Fibroblast of skin of right biceps (primary cell): ENCODE measurements around the gene ARHGEF7.

Experiments used
- DNase-seq: peaks from one replicate; pipeline ENCODE4 v3.0.0-alpha.2; 2013

ARHGEF7 gene

GRCh38 chr13:111315347-111315995, 200.4 kb downstream of the ARHGEF7 start:
- peak; percentile 13 for DNase-seq

DNA sequence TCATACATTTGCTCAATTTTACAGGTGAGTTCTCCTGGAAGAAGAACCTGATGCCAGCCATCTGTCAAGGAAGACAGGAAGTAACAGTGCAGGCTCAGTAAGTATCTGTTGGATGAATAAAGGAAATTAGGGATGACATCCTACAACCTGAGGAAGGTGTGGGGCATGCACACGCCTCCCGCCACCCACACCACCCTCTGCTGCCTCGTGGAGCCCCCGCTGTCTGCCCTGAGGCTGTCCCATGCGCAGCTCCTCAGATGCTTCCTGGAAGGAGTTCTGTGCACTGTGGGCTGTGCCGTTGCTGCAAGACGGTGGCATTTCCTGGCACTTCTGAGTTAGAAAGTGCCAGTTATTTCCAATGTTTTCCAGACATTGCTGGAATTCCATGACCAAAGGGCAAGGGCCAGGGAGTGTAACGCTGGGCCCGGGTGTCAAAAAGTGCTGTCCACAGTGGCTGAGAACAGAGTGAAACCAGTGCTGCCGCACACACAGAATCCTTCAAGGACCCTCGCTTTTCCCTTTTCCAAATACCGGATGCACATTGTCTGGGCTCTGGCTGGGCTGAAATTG, 201.1 kb downstream of the ARHGEF7 start:
- no peak for DNase-seq

DNA sequence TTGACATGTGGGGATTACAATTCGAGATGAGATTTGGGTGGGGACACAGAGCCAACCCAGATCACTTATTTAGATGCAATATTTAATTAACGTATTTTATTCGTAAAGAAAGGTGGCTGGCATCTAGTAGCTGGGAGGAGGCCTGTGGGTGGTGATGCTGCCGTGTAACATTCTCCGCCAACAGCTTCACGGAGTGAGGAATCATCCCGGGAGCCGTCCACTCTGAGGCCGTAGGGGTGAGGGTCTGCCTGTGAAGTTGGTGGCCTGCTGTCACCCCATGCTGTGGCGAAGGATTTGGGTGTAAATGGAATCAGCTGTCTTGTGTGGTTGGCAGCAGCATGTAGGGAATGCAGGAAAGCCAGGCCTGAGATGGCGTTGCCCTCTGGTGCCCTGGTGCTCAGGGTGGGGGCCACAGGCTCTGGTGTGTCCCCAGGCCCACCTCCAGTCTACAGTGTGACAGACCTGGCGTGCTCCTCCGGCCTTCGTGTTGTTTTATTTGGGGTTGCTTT, 202.0 kb downstream of the ARHGEF7 start:
- DNase-seq, result no peak

DNA sequence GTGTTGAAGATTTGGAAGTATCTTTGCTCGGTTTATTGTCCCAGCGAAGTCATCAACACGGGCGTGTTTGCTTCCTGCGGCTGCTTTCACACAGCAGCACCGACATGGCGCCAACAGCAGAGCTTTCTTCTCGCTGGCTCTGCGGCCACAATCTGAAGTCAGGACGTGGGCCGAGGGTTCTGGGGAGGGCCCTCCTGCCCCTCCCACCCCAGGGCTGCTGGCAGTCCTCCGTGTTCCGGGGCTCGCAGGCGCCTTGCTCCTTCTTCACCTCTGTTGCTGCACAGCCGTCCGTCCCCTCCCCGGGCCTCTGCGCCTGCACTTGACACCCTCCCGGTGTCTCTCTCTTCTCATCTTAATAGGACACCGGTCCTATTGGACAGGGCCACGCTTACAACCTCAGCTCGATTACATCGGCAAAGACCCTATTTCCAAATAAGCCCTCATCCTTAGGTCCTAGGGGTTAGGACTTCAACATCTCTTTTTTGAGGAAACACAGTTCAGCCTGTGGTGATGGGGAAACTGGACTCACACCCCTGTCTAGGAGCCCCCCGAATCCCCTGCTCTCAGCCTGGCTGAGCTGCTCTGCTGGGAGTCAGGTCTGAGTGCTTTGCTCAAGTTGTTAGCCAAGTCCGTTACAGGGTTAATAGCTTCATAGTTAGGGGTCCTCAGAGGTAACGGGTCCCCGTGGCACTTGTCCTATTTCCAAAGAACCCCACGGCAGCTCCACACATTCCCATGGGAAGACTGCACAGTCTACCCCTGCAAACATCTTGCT, 202.6 kb downstream of the ARHGEF7 start:
- no peak for DNase-seq

GRCh38 chr13:111318386-111318785, 203.3 kb downstream of the ARHGEF7 start:
- DNase-seq, result no peak

GRCh38 chr13:111319521-111319920, 204.4 kb downstream of the ARHGEF7 start:
- DNase-seq, result no peak

DNA sequence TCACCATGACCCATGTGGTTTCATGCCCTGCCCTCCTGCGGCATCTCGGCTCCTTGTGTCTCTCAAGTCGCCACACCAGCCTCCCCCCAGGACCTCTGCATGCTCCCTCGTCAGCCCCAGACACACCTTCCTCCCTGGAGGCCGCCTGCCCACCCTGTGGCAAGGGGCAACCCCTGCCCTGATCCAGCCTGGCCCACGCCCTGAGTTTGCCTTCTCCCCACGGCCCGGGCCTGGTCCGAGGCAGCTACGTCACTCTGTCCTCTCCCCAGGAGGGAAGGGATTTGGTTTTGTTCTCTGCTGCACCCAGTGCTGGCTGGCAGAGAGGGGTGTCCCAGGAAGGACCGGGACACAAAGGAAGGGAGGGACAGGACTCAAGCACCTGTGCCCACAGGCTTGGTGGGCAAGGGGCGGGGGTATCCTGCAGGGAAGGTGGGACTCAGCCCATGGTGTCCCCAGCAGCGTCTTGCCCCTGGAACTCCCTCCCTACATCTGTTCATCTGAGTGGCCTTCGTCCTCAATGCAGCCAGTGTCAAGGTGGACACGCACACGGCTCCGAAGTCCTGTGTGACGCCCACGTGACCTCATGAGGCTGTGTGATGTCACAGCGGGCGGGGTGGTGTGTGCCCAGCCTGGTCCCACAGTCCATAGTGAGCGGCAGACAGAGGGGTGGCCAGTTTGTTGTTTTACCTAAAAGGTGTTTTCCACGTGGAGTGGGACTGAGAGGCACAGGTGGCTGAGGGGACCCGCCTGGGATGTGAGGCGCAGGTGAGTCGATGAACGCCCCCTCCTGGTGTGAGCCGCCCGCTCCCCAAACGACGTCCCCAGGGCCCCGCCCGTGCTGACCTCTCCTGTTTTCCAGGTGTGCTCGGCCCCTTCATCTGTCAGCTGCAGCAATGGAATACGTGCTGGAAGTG, 205.1 kb downstream of the ARHGEF7 start, which contains the start of gene TEX29:
Gene TEX29 (plus strand): TSS at position 645 of the 914 bp plus-strand sequence. CDS start 249 bp downstream, at position 894.
- no peak for DNase-seq

DNA sequence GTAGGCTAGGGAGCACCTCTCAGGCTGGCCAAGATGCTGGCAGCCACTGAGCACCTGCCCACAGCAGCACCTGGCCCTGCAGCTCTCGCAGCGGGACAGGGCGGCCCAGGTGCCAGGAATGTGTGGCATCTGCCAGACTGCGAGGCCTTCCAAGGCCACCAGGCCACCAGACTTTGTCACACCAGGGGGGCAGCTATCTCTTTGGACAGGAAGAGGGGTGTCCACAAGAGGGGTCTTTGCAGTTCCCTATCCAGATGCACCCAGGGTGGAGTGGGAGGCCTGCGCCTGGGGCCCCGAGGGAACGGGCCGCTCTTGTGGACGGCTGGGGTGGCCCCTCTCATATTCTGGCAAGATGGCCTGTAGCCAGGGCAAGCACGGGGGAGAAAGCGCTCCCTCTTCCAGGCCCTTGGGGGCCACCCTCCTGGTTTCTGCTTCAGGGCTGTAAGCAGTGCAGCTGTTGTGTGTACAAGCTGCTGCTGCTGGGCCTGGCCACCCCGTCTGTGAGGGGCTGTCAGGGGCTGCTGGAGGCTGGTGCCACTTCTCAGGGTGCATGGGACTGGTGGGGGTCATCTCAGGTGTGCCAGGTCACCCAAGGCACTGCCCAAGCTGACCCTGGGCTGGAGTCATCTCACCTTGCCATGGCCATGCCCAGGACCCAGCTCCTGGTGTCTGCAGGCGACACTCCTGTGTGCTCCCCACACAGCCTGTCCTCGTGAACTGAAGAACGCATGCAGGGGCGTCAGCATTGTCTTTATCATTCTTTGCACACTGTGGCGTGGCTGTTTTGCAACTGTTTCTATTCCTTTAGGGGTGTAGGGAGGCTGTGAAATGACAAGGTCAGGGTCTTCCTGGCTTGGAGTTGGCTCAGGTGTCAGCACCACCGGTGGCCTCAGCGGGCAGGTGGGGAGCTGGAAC, 207.1 kb downstream of the ARHGEF7 start:
- no peak for DNase-seq

- DNase-seq, result no peak
Observed at GRCh38 chr13:111322916-111323331, 207.8 kb downstream of the ARHGEF7 start.

GRCh38 chr13:111323549-111323948, 208.4 kb downstream of the ARHGEF7 start:
- no peak for DNase-seq

DNA sequence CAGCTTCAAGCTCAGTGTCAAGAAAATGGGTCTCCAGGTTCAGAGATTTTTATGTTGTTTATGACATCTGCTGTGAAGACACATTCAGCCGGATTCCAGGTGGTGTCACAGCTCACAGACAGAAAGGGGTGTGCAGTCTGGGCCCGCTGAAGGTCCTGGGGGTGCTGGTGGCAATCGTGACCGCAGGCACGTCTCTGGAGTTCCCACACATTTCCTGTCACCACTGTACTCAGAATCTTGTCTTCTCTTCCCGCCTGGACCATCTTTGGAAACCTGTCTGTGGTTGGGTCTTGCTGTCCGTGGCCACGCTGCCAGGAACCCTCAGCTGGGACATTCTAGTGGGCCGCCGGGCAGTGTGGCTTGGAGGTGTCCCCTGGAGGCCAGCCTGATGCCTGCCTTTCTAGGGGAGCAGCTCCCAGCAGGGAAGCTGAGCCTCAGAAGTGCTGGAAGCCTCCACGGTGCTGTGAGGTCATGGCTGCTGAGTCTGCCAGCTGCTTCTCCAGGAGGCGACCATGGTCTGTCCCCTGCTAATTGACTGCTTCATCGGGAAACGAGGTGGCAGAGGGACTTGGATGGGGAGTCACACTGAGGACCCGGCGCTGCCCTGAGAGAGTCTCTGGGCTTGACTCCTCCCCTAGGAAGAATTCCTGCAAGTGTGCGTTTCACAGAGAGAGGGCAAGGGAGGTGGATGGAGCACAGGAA, 209.0 kb downstream of the ARHGEF7 start:
- no peak for DNase-seq

GRCh38 chr13:111324736-111325135, 209.6 kb downstream of the ARHGEF7 start:
- DNase-seq, result no peak

DNA sequence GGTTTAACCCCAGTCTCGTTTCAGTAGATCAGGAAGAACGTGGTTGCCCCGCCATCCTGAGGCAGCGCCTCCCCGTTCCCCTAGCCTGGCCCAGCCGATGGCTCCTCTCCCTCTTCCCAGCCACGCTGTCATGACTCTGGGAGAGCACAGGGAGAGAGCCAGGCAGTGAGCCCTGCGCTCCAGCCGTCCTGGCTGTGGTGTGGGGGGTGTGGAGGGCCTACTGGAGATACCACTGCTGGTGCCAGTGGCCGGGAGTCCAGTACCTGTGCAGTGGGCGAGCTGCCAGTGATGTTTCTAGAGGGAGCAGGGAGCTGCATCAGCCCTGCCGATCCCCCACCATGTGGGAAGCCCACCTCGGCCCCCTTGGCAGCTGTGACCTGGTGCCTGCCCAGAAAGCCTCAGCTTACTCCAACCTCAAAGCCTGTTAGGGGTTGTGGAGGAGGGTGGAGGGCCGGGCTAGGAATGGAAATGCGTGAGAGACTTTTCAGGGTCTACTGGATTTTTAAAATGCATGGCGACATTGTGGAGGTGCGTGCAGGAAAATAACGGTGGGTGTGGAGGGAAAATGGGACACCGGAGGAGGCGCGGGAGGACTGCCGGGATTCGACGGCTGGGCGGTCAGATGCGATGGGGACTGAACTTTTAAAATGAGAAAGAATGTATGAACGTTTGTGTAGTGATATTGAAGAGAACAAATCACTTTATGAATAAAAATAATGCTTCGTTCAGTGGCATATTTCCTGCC, 210.2 kb downstream of the ARHGEF7 start:
- no peak for DNase-seq

DNA sequence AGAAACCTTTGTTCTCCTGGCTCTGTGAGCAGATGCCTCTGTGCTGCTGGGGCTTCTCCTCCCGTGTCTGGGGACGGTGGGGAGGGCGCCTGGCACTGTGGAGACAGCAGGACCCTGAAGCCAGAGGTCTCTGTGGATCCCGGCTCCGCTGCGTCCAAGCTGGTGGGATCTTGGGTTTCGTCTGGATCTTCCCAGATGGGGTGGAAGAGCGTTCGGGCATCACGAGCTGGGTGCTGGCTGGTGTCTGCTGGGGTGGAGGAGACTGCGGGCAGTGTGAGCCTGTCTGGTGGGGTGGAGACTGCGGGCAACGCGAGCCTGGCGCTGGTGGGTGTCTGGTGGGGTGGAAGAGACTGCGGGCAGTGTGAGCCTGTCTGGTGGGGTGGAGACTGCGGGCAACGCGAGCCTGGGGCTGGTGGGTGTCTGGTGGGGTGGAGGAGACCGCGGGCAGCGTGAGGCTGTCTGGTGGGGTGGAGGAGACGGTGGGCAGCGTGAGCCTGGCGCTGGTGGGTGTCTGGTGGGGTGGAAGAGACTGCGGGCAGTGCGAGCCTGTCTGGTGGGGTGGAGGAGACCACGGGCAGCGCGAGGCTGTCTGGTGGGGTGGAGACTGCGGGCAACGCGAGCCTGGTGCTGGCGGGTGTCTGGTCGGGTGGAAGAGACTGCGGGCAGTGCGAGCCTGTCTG, 211.0 kb downstream of the ARHGEF7 start:
- DNase-seq, result no peak

GRCh38 chr13:111326621-111326965, 211.5 kb downstream of the ARHGEF7 start:
- no peak for DNase-seq

- no peak for DNase-seq
Observed at GRCh38 chr13:111326981-111327642, 212.0 kb downstream of the ARHGEF7 start.

GRCh38 chr13:111327730-111328573, 212.8 kb downstream of the ARHGEF7 start:
- DNase-seq, result no peak
